Activated CD4-positive, alpha-beta T cell treated with anti-CD3 and anti-CD28 coated beads for 24 hours (primary cell): ENCODE data around the gene ALLC.
"Not testable (repeated sequence)": the region's sequence is repeated elsewhere in the genome, so short reads cannot be mapped to it uniquely, and the experiment has no call there.

Experiments used
- DNase-seq, 2 donors: peaks; one replicate each; pipeline ENCODE4 v3.0.0-alpha.2; 2020; ENCODE audit warnings: low read depth in 2 of 2

ALLC gene

GRCh38 chr2:3626118-3626811 lies 31.7 kb upstream of the ALLC start:
- no peak for DNase-seq

- no peak for DNase-seq
Measured at GRCh38 chr2:3626812-3627499, 31.0 kb upstream of the ALLC start.

- no peak for DNase-seq
Measured at GRCh38 chr2:3627500-3628100, 30.4 kb upstream of the ALLC start.

- DNase-seq: no peak
Measured at GRCh38 chr2:3628241-3628679, 29.7 kb upstream of the ALLC start.

GRCh38 chr2:3628800-3629199 lies 29.2 kb upstream of the ALLC start:
- no peak for DNase-seq

- no peak for DNase-seq
Measured at GRCh38 chr2:3630631-3631030, 27.4 kb upstream of the ALLC start.

GRCh38 chr2:3631161-3631850 lies 26.7 kb upstream of the ALLC start:
- no peak for DNase-seq

- DNase-seq: no peak
Measured at GRCh38 chr2:3631851-3632659, 25.9 kb upstream of the ALLC start.

GRCh38 chr2:3633089-3633981 lies 24.7 kb upstream of the ALLC start:
- no peak for DNase-seq

GRCh38 chr2:3633982-3634595 lies 23.9 kb upstream of the ALLC start:
- no peak for DNase-seq

GRCh38 chr2:3634596-3635121 lies 23.3 kb upstream of the ALLC start:
- DNase-seq: no peak

- DNase-seq: no peak
Measured at GRCh38 chr2:3635171-3635974, 22.6 kb upstream of the ALLC start.

GRCh38 chr2:3635975-3636327 lies 22.0 kb upstream of the ALLC start:
- DNase-seq: not testable (repeated sequence)

- DNase-seq: no peak
Measured at GRCh38 chr2:3636586-3637310, 21.3 kb upstream of the ALLC start.

GRCh38 chr2:3637311-3637675 lies 20.7 kb upstream of the ALLC start:
- no peak for DNase-seq

- no peak for DNase-seq
Measured at GRCh38 chr2:3637692-3638455, 20.1 kb upstream of the ALLC start.

- no peak for DNase-seq
Measured at GRCh38 chr2:3638456-3638810, 19.6 kb upstream of the ALLC start.
